DMS114 treated with DMSO at 0.1 percent for 48 hours (cell line): Measurements from ENCODE around the gene RPL37.
"Not testable (repeated sequence)": the region's sequence is repeated elsewhere in the genome, so short reads cannot be mapped to it uniquely, and the experiment has no call there.

Source experiments
- DNase-seq: peaks from one replicate; lab custom pipeline; 2025; ENCODE audit not compliant: unreplicated experiment; lab: John Stamatoyannopoulos, UW

Gene RPL37

DNA sequence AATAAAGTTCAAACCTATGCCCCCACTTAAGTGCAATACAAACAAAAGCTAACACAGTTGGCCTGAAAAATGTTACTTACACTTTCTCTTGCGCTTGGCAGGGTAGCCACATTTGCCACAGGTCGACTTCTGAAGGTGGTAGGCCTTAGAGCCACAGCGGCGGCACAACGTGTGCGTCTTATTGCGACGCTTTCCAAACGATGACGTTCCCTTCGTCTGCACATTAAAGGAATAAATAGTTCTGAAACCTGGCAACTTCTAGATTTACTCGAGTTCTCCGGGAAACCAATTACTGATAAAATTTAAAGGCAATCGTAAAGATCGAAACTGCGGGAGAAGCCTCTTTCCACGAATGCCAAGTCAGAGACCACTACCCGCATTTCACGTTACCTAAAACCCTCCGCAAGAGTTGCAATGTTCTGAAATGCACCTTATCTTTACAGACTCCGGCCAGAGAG is 602 bp downstream of the RPL37 start:
- DNase-seq, result no peak

DNA sequence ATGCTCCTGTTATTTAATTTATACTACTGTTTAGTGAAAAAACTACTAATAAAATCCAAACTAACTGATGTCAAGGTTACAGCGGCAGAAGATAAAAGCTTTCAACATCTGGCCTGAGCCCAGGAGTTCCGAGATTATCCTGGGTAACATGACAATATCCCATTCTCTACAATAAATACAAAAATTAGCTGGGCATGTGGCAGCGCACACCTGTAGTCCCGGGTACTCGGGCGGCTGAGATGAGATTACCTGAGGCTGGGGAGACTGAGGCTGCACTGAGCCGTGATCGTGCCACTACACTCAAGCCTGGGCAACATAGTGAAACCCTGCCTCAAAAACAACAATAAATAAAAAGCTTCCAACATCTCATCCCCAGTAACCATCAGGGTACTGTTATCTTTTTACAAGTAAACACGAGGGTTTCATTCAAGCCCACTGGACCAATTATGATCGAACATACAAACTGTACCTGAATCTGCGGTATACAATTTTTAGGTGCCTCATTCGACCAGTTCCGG is 1.3 kb downstream of the RPL37 start:
- no peak for DNase-seq

GRCh38 chr5:40832345-40832744 is 2.7 kb downstream of the RPL37 start:
- DNase-seq, result no peak

DNA sequence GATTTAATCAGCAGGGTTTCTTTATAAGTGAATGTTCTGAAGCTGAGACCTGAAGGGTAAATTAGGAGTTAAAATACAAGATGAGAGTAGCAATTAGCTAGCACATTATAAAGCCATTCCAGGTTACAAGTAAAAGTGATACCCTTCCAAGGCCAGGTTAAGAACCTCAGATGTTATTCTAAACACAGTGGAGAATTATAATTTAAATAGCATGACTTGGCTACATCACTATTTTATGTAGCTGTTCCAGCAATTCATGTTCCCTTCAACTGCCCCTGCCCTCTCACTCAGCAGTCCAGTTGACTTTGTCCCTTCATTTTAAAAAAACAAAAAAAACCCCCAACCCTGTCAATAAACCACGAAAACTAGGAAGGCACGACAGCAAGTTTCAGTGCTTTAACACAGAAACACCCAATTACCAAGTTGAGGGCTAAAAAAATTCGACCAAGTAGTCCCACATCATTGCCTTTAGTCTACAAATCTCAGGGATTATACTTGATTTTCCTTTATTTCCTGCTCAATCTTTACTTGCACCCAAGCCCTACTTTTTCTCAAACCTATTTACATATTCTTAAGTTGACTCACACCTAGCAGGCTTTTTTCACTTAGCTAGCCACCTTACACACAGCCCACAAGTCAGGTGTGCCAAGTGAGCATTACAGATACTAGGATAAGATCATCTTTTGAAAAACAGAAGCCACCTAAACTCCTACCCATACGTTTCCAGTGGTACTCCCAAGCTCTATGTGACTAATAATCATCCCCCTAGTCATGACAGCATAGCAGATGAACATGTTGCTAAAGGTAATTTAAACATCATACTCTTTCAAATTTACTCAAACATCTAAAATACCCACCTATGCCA is 3.4 kb downstream of the RPL37 start:
- DNase-seq, result no peak

- DNase-seq, result no peak
Observed at GRCh38 chr5:40829748-40830533, 5.1 kb downstream of the RPL37 start.

GRCh38 chr5:40828690-40829661 is 6.0 kb downstream of the RPL37 start:
- DNase-seq, result no peak

GRCh38 chr5:40828021-40828631 is 6.9 kb downstream of the RPL37 start:
- no peak for DNase-seq

- no peak for DNase-seq
Observed at GRCh38 chr5:40827188-40827977, 7.6 kb downstream of the RPL37 start.

GRCh38 chr5:40826489-40827187 is 8.4 kb downstream of the RPL37 start:
- no peak for DNase-seq

GRCh38 chr5:40825461-40826043 is 9.5 kb downstream of the RPL37 start:
- not testable (repeated sequence) for DNase-seq

DNA sequence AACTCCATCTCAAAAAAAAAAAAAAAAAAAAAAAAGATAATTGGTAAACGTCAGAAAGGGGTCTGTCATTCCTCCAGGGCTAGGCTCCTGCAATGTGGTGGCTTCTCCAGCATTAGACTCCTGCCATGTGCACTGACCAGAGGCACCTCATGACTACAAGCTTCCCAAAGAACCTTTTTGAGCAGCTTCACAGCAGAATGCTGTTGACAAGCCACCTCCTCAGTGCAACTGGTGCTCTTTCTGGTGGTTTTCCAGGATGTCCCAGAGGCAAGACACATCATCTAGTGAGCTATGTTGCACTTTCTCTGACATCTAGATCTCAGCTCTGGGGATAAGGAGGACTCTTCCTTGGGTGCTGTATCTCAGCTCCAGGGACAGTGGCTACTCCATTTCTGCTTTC is 11.6 kb downstream of the RPL37 start:
- DNase-seq, result no peak

DNA sequence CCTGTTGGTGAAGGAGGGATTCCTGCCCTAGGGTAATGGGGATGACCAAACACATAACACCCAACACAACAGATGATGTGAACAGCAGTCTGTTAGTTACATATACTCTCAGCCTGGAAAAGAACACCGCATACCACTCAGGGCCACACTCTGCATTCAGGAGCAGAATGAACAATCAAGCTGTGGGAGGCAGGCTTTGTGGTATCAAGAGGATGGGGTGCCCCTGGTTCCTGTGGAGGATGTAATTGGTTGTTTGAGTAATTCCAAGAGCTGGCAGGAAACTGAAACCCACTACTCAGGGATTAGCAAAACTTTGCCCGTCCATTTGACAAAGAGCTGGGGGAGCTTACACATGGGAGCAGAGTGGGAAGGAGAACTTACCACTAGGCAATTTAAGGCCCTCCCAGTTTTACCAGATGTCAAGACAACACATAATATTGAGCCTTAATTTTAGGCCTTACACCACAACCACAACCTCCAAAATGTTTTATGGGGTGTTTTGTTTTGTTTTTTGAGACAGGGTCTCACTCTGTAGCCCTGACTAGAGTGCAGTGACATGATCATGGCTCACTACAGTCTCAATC is 21.2 kb downstream of the RPL37 start:
- DNase-seq, result no peak

- no peak for DNase-seq
Observed at GRCh38 chr5:40812125-40812524, 22.9 kb downstream of the RPL37 start.

GRCh38 chr5:40801771-40802562 is 33.1 kb downstream of the RPL37 start:
- DNase-seq, result no peak

DNA sequence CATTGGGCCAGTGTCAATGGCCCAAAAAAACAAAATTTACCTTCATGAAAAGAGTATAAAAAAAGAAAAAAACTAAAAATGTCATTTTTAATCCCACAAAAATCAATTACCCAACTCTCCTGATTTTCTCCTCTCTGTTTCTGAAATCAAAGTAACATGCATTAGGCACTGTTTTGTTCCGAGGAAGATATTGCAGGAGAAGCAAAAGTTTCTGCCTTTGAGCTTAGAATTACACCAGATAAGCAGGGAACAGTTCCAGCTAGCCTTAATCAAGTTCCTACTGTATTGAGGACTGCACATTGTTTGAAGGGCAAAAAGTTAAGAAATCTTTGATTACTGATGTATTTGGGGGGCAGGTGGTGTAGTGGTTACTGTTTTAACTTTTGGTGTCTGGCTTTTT is 35.8 kb downstream of the RPL37 start:
- no peak for DNase-seq

DNA sequence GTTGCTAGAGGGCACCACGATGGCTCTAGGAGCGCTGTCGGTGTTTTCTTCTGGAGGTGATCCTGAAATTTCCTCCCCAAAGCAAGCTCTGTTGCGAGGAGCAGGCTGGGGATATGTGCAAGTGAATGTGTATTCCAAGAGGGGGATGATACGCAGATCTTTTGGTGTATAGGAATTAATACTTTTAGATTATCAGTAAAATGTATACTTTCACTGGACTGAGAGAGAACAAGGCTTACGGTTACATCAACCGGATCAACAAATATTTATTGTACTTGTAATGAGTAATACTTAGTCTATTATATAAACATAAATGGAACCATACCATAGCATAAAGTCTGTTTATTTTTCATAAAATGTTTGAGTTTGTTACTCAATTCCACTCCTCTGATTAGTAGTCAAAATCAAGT is 36.2 kb downstream of the RPL37 start:
- DNase-seq, result no peak

- DNase-seq, result peak; percentile 79
Observed at GRCh38 chr5:40798012-40798800, 36.8 kb downstream of the RPL37 start, which contains the start of gene PRKAA1. TSS of gene PRKAA1 (minus strand) at chr5:40798374. CDS start at chr5:40798189, 185 bp downstream.
